ENCODE results near the gene VARS1.

DNA sequence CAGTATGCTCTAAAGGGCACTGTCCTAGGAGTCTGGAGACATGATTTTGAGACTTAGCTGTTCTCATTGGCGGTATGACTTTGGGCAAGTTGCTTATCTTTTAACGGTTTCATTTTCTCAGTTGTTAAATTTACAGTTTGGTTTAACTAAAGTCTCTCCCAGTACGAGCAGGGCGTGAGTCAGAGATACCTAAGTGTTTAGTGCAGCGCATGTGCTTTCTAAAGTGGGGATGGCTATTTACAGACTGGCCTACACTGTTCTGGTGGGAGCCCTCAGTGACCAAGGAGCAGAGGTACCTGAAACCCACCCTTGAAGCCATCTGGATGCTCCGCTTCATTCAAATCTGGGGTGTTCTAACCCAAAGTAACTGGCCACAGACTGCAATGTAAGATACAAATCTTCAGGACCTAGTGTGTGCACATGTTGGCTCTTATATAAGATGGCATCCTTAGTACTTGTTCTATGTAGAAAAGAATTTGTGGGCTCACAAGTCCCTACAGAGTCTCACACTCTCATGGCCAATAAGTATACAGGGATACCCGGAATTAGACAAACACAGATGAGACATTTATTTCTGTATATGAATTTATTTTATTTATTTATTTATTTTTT, 45.0 kb downstream of the VARS1 start:
- TF ChIP-seq EP300 (IDR thresholded peaks at IDR 0.05) (no peak), POLR2AphosphoS5 (IDR thresholded peaks at IDR 0.05) (no peak), POLR2A (IDR thresholded peaks at IDR 0.05) (no peak)
- TF ChIP-seq, protein P1, sequence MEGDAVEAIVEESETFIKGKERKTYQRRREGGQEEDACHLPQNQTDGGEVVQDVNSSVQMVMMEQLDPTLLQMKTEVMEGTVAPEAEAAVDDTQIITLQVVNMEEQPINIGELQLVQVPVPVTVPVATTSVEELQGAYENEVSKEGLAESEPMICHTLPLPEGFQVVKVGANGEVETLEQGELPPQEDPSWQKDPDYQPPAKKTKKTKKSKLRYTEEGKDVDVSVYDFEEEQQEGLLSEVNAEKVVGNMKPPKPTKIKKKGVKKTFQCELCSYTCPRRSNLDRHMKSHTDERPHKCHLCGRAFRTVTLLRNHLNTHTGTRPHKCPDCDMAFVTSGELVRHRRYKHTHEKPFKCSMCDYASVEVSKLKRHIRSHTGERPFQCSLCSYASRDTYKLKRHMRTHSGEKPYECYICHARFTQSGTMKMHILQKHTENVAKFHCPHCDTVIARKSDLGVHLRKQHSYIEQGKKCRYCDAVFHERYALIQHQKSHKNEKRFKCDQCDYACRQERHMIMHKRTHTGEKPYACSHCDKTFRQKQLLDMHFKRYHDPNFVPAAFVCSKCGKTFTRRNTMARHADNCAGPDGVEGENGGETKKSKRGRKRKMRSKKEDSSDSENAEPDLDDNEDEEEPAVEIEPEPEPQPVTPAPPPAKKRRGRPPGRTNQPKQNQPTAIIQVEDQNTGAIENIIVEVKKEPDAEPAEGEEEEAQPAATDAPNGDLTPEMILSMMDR (IDR thresholded peaks at IDR 0.05) = no peak
